ENCODE results near the gene ARRB1. TPM values are rescaled to one million over a fixed set of nuclear protein-coding genes. Genes with fewer than 3 reads are reported as not detected.

The ARRB1 gene
- total and polyA plus RNA-seq, 2 of the 13 experiments (the other 11 are each of a cell fraction or from before 2014, with no cell fraction given), result 22.5 to 35.7 TPM

GRCh38 chr11:75349521-75350116 lies 1.8 kb downstream of the ARRB1 start (continued):
- TF ChIP-seq ZNF746 (CRISPR knock-in tag; IDR thresholded peaks at IDR 0.05) (0 out of 2 replicates have a peak, but pooled peaks have one; percentile 11), ZNF33A (CRISPR knock-in tag; IDR thresholded peaks at IDR 0.05; ENCODE audit: borderline replicate concordance) (no peak), DPF2 (CRISPR knock-in tag; IDR thresholded peaks at IDR 0.05; ENCODE audit: borderline replicate concordance, low read depth) (peak; percentile 39; the same call in 1 of the 2 replicates), FOXC1 (CRISPR knock-in tag; IDR thresholded peaks at IDR 0.05; ENCODE audit: borderline replicate concordance) (0 out of 2 replicates have a peak, but pooled peaks have one; percentile 58), NCOA2 (CRISPR knock-in tag; IDR thresholded peaks at IDR 0.05) (no peak; the same call in 1 of the 2 replicates), MXD1 (CRISPR knock-in tag; IDR thresholded peaks at IDR 0.05) (no peak), ZNF225 (CRISPR knock-in tag; IDR thresholded peaks at IDR 0.05) (no peak), KMT2A (CRISPR knock-in tag; IDR thresholded peaks at IDR 0.05) (peak; percentile 17; the same call in 1 of the 2 replicates), HNF4A (CRISPR knock-in tag; IDR thresholded peaks at IDR 0.05) (peak; percentile 59; the same call in 1 of the 2 replicates), MTA1 (CRISPR knock-in tag; IDR thresholded peaks at IDR 0.05; ENCODE audit: borderline replicate concordance) (0 out of 2 replicates have a peak, but pooled peaks have one; percentile 46), ZNF460 (CRISPR knock-in tag; IDR thresholded peaks at IDR 0.05; ENCODE audit: borderline replicate concordance) (no peak), ZSCAN25 (CRISPR knock-in tag; IDR thresholded peaks at IDR 0.05) (peak; percentile 85), ZNF260 (CRISPR knock-in tag; IDR thresholded peaks at IDR 0.05; ENCODE audit: borderline replicate concordance, low read depth) (no peak), ZNF331 (CRISPR knock-in tag; IDR thresholded peaks at IDR 0.05) (no peak), TAF1 (CRISPR knock-in tag; IDR thresholded peaks at IDR 0.05) (no peak), ZNF556 (CRISPR knock-in tag; IDR thresholded peaks at IDR 0.05; ENCODE audit: borderline replicate concordance) (no peak), TEF (CRISPR knock-in tag; IDR thresholded peaks at IDR 0.05) (no peak), HOXA5 (CRISPR knock-in tag; IDR thresholded peaks at IDR 0.05) (0 out of 2 replicates have a peak, but pooled peaks have one; percentile 46), NFKB2 (CRISPR knock-in tag; IDR thresholded peaks at IDR 0.05; ENCODE audit: borderline replicate concordance) (peak; percentile 52; the same call in 1 of the 2 replicates)
- TF ChIP-seq, protein P1, sequence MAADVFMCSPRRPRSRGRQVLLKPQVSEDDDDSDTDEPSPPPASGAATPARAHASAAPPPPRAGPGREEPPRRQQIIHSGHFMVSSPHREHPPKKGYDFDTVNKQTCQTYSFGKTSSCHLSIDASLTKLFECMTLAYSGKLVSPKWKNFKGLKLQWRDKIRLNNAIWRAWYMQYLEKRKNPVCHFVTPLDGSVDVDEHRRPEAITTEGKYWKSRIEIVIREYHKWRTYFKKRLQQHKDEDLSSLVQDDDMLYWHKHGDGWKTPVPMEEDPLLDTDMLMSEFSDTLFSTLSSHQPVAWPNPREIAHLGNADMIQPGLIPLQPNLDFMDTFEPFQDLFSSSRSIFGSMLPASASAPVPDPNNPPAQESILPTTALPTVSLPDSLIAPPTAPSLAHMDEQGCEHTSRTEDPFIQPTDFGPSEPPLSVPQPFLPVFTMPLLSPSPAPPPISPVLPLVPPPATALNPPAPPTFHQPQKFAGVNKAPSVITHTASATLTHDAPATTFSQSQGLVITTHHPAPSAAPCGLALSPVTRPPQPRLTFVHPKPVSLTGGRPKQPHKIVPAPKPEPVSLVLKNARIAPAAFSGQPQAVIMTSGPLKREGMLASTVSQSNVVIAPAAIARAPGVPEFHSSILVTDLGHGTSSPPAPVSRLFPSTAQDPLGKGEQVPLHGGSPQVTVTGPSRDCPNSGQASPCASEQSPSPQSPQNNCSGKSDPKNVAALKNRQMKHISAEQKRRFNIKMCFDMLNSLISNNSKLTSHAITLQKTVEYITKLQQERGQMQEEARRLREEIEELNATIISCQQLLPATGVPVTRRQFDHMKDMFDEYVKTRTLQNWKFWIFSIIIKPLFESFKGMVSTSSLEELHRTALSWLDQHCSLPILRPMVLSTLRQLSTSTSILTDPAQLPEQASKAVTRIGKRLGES (CRISPR knock-in tag; IDR thresholded peaks at IDR 0.05; ENCODE audit: borderline replicate concordance), result no peak
- TF ChIP-seq, protein P2, sequence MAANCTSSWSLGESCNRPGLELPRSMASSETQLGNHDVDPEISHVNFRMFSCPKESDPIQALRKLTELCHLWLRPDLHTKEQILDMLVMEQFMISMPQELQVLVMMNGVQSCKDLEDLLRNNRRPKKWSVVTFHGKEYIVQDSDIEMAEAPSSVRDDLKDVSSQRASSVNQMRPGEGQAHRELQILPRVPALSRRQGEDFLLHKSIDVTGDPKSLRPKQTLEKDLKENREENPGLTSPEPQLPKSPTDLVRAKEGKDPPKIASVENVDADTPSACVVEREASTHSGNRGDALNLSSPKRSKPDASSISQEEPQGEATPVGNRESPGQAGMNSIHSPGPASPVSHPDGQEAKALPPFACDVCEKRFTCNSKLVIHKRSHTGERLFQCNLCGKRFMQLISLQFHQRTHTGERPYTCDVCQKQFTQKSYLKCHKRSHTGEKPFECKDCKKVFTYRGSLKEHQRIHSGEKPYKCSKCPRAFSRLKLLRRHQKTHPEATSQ (CRISPR knock-in tag; IDR thresholded peaks at IDR 0.05; ENCODE audit: borderline replicate concordance), result no peak
- TF ChIP-seq, protein P3, sequence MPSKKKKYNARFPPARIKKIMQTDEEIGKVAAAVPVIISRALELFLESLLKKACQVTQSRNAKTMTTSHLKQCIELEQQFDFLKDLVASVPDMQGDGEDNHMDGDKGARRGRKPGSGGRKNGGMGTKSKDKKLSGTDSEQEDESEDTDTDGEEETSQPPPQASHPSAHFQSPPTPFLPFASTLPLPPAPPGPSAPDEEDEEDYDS (CRISPR knock-in tag; IDR thresholded peaks at IDR 0.05), result peak; percentile 27; the same call in 1 of the 2 replicates
- TF ChIP-seq, protein P4, sequence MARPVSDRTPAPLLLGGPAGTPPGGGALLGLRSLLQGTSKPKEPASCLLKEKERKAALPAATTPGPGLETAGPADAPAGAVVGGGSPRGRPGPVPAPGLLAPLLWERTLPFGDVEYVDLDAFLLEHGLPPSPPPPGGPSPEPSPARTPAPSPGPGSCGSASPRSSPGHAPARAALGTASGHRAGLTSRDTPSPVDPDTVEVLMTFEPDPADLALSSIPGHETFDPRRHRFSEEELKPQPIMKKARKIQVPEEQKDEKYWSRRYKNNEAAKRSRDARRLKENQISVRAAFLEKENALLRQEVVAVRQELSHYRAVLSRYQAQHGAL (CRISPR knock-in tag; IDR thresholded peaks at IDR 0.05; ENCODE audit: not compliant biosample characterization), result peak; percentile 42
